ENCODE measurements around the gene CLN5.
"Not testable (repeated sequence)": the region's sequence is repeated elsewhere in the genome, so short reads cannot be mapped to it uniquely, and the experiment has no call there.

Gene CLN5

GRCh38 chr13:76976490-76976889 is 15.4 kb upstream of the CLN5 start:
- no peak for DNase-seq

GRCh38 chr13:76976929-76977328 is 15.0 kb upstream of the CLN5 start:
- no peak for DNase-seq

GRCh38 chr13:76980075-76980718 is 11.7 kb upstream of the CLN5 start:
- no peak for DNase-seq

- DNase-seq: no peak
Observed at GRCh38 chr13:76982061-76982460, 9.8 kb upstream of the CLN5 start.

GRCh38 chr13:76983676-76984075 is 8.2 kb upstream of the CLN5 start:
- no peak for DNase-seq

GRCh38 chr13:76991432-76991795 is 467 bp upstream of the CLN5 start:
- no peak for DNase-seq

GRCh38 chr13:76992548-76993001 is 694 bp downstream of the CLN5 start:
- DNase-seq: no peak

GRCh38 chr13:76993021-76993420 is 1.1 kb downstream of the CLN5 start:
- DNase-seq: no peak

- no peak for DNase-seq
Observed at GRCh38 chr13:76993473-76993872, 1.6 kb downstream of the CLN5 start.

GRCh38 chr13:76994281-76994680 is 2.4 kb downstream of the CLN5 start:
- DNase-seq: no peak

GRCh38 chr13:77000475-77000874 is 8.6 kb downstream of the CLN5 start:
- no peak for DNase-seq

GRCh38 chr13:77001540-77001939 is 9.7 kb downstream of the CLN5 start:
- no peak for DNase-seq

GRCh38 chr13:77001963-77002587 is 10.2 kb downstream of the CLN5 start:
- DNase-seq: no peak

- no peak for DNase-seq
Observed at GRCh38 chr13:77002590-77003190, 10.8 kb downstream of the CLN5 start.

GRCh38 chr13:77008337-77008736 is 16.5 kb downstream of the CLN5 start:
- DNase-seq: not testable (repeated sequence)

- DNase-seq: no peak
Observed at GRCh38 chr13:77009011-77009410, 17.1 kb downstream of the CLN5 start.

GRCh38 chr13:77009719-77010118 is 17.8 kb downstream of the CLN5 start:
- DNase-seq: not testable (repeated sequence)

GRCh38 chr13:77013853-77014542 is 22.1 kb downstream of the CLN5 start:
- DNase-seq: no peak

- no peak for DNase-seq
Observed at GRCh38 chr13:77014906-77015685, 23.2 kb downstream of the CLN5 start.

GRCh38 chr13:77016251-77016812 is 24.5 kb downstream of the CLN5 start:
- no peak for DNase-seq

- DNase-seq: no peak
Observed at GRCh38 chr13:77016888-77017623, 25.2 kb downstream of the CLN5 start.

- no peak for DNase-seq
Observed at GRCh38 chr13:77019756-77020155, 27.9 kb downstream of the CLN5 start.

All from NCI-H187 treated with DMSO at 0.1 percent for 48 hours (cell line).